Dendritic cell treated with granulocyte-macrophage colony-stimulating factor and Interleukin-4, amounts not matched to agents 40 ng/mL and 50 ng/mL, for 4 days (primary cell): ENCODE data around the gene FBN2.
A peak's percentile ranks its signal among the peaks of the same experiment; 100 is the strongest.

Source experiments
- H3K27ac Mint-ChIP-seq: one replicate; pipeline ENCODE4 v1.8.0; 2022; ENCODE audit warnings: mild to moderate bottlenecking, mixed read lengths
- H3K27me3 Mint-ChIP-seq: one replicate; pipeline ENCODE4 v1.8.0; 2022; ENCODE audit warnings: mild to moderate bottlenecking, mixed read lengths
- H3K36me3 Mint-ChIP-seq: one replicate; pipeline ENCODE4 v1.8.0; 2022; ENCODE audit warnings: low read depth, mixed read lengths
- H3K4me1 Mint-ChIP-seq: one replicate; pipeline ENCODE4 v1.8.0; 2022; ENCODE audit warnings: low read depth, mixed read lengths
- H3K4me3 Mint-ChIP-seq: one replicate; pipeline ENCODE4 v1.8.0; 2022; ENCODE audit warnings: mild to moderate bottlenecking, moderate library complexity, mixed read lengths
- H3K9me3 Mint-ChIP-seq: one replicate; pipeline ENCODE4 v1.8.0; 2022; ENCODE audit warnings: mixed read lengths
- intact Hi-C: fragments of 100-400 bp; cut with micrococcal nuclease; formaldehyde crosslinking; loops from one replicate; pipeline ENCODE4 v1.15.0; 2022

Gene FBN2

DNA sequence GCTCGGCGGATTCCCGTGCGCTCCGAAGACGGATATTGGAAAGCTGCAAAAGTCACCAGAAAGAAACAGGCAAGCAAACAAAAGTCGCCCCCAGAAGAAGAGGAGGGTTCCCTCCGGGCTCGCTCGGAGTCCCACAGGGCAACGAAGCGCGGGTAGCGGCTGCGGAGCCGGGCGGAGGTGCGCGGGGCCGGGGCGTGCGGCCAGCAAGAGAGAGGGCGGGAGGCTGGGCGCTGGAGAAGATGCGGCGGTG lies at the start of gene FBN2:
FBN2 (minus strand) TSS at position 246 of the 250 bp plus-strand sequence. CDS start 642 bp downstream, outside the sequence.
- peak within 1 kb of the TSS; percentile 88 for H3K4me3 Mint-ChIP-seq
- intact Hi-C loops: loop anchor here (10.0 kb wide), 1 partner anchor 453 kb away; the partner anchor contains the start of gene SLC12A2
- H3K4me1 Mint-ChIP-seq: peaks cover 27% of the 10 kb centered on the region
- peaks cover 13% of the 10 kb centered on the region for H3K36me3 Mint-ChIP-seq
- peaks cover 43% of the 10 kb centered on the region for H3K27me3 Mint-ChIP-seq
- H3K9me3 Mint-ChIP-seq: no peaks in the 10 kb centered on the region
- H3K27ac Mint-ChIP-seq: peak within 1 kb of the TSS; percentile 68

DNA sequence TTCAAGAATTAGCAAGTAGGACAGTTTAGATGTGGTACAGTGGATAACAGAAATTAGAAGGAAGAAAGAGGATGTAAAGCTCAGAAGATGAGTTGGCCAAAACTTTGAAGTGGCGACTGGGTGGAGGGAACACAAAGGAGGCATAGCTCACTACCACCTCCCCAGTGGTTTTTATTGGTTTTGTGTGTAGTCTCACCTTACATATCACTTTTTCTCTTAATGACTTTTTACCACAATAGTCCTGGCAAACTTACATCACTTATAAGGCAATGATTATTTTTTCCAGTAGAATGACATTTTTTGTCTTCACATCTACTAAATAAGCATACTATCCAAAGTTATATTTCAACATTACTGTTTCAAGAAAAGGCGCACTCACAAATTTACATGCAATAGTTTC lies 49.2 kb upstream of the FBN2 start:
- no peak overlapping the region for H3K4me3 Mint-ChIP-seq
- H3K36me3 Mint-ChIP-seq: no peaks in the 10 kb centered on the region
- intact Hi-C loops: no loop called here
- no peaks in the 10 kb centered on the region for H3K4me1 Mint-ChIP-seq
- H3K9me3 Mint-ChIP-seq: peaks cover 12% of the 10 kb centered on the region
- no peak overlapping the region for H3K27ac Mint-ChIP-seq
- H3K27me3 Mint-ChIP-seq: no peaks in the 10 kb centered on the region

- Mint-ChIP-seq H3K27me3 (no peaks in the 10 kb centered on the region), H3K4me1 (no peaks in the 10 kb centered on the region), H3K9me3 (peaks cover 14% of the 10 kb centered on the region), H3K36me3 (no peaks in the 10 kb centered on the region), H3K27ac (no peak overlapping the region), H3K4me3 (no peak overlapping the region)
- intact Hi-C loops: no loop called here
Observed at GRCh38 chr5:128586848-128587247, 48.8 kb upstream of the FBN2 start.

GRCh38 chr5:128579639-128580038 lies 41.6 kb upstream of the FBN2 start:
- H3K27me3 Mint-ChIP-seq: no peaks in the 10 kb centered on the region
- H3K4me3 Mint-ChIP-seq: no peak overlapping the region
- intact Hi-C loops: no loop called here

DNA sequence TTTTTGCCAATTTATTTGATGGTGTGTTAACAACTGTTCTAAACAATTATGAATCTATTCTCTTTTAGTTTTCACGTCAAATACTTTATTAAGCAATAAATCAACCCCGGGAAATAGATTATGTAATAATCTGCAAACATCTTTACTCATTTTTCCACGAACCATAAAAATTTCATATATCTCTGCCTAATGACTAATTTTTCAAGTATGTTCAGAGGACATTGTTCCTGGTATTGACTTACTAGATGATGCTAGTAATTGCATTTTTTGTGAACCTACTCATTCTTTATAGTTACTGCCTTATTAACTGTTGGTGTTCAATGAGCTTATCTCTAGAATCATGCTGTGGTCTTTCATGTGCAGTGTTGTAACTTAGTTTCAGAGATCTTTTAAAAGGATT lies 41.0 kb upstream of the FBN2 start:
- Mint-ChIP-seq H3K36me3 (no peaks in the 10 kb centered on the region), H3K27ac (no peak overlapping the region), H3K27me3 (no peaks in the 10 kb centered on the region), H3K4me1 (no peaks in the 10 kb centered on the region), H3K4me3 (no peak overlapping the region), H3K9me3 (peaks cover 48% of the 10 kb centered on the region)
- intact Hi-C loops: no loop called here

More at GRCh38 chr5:128579639-128580038, 41.6 kb upstream of the FBN2 start:
- H3K9me3 Mint-ChIP-seq: peaks cover 48% of the 10 kb centered on the region
- no peak overlapping the region for H3K27ac Mint-ChIP-seq
- H3K4me1 Mint-ChIP-seq: no peaks in the 10 kb centered on the region
- no peaks in the 10 kb centered on the region for H3K36me3 Mint-ChIP-seq

DNA sequence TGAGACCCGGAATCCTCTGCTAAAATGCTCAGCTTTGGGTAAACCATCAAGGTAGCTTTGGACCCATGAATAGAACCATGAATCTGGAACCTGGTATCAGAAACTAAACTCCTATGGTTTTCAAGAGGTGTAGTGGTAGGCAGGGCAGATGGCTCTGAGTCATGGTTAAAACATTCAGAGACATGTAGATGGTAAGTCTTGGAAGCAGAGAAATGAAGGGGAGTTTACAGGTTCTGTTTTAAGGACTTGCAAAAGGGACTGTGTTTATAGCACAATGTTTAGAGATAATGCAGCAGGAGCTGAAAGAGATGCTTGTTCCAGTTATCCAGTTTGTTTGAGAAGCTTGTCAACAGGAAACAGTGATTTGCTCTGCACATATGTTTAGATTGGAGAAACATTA lies 36.0 kb upstream of the FBN2 start:
- intact Hi-C loops: no loop called here
- no peak overlapping the region for H3K4me3 Mint-ChIP-seq

GRCh38 chr5:128572930-128573319 lies 34.9 kb upstream of the FBN2 start:
- no peaks in the 10 kb centered on the region for H3K36me3 Mint-ChIP-seq
- peaks cover 9% of the 10 kb centered on the region for H3K9me3 Mint-ChIP-seq
- intact Hi-C loops: no loop called here
- no peak overlapping the region for H3K4me3 Mint-ChIP-seq
- no peaks in the 10 kb centered on the region for H3K4me1 Mint-ChIP-seq
- H3K27ac Mint-ChIP-seq: no peak overlapping the region
- no peaks in the 10 kb centered on the region for H3K27me3 Mint-ChIP-seq

More for the DNA sequence above, 36.0 kb upstream of the FBN2 start:
- no peaks in the 10 kb centered on the region for H3K36me3 Mint-ChIP-seq
- H3K4me1 Mint-ChIP-seq: no peaks in the 10 kb centered on the region
- no peak overlapping the region for H3K27ac Mint-ChIP-seq
- H3K9me3 Mint-ChIP-seq: peaks cover 19% of the 10 kb centered on the region
- H3K27me3 Mint-ChIP-seq: no peaks in the 10 kb centered on the region

- Mint-ChIP-seq H3K9me3 (peaks cover 9% of the 10 kb centered on the region), H3K27me3 (no peaks in the 10 kb centered on the region), H3K27ac (no peak overlapping the region), H3K4me1 (no peaks in the 10 kb centered on the region), H3K36me3 (no peaks in the 10 kb centered on the region), H3K4me3 (no peak overlapping the region)
- intact Hi-C loops: no loop called here
Observed at GRCh38 chr5:128572051-128572929, 34.2 kb upstream of the FBN2 start.

- Mint-ChIP-seq H3K9me3 (peaks cover 15% of the 10 kb centered on the region), H3K36me3 (no peaks in the 10 kb centered on the region), H3K4me1 (no peaks in the 10 kb centered on the region), H3K4me3 (no peak overlapping the region), H3K27ac (no peak overlapping the region), H3K27me3 (no peaks in the 10 kb centered on the region)
- intact Hi-C loops: no loop called here
Observed at GRCh38 chr5:128566178-128566577, 28.1 kb upstream of the FBN2 start.

GRCh38 chr5:128559300-128560297 lies 21.6 kb upstream of the FBN2 start:
- no peak overlapping the region for H3K27ac Mint-ChIP-seq
- no peaks in the 10 kb centered on the region for H3K4me1 Mint-ChIP-seq
- intact Hi-C loops: no loop called here
- no peaks in the 10 kb centered on the region for H3K27me3 Mint-ChIP-seq
- H3K4me3 Mint-ChIP-seq: no peak overlapping the region
- H3K36me3 Mint-ChIP-seq: no peaks in the 10 kb centered on the region
- peaks cover 27% of the 10 kb centered on the region for H3K9me3 Mint-ChIP-seq

- Mint-ChIP-seq H3K27me3 (no peaks in the 10 kb centered on the region), H3K4me1 (no peaks in the 10 kb centered on the region), H3K27ac (no peak overlapping the region), H3K36me3 (no peaks in the 10 kb centered on the region), H3K4me3 (no peak overlapping the region), H3K9me3 (peaks cover 54% of the 10 kb centered on the region)
- intact Hi-C loops: no loop called here
Observed at GRCh38 chr5:128553747-128554146, 15.7 kb upstream of the FBN2 start.

DNA sequence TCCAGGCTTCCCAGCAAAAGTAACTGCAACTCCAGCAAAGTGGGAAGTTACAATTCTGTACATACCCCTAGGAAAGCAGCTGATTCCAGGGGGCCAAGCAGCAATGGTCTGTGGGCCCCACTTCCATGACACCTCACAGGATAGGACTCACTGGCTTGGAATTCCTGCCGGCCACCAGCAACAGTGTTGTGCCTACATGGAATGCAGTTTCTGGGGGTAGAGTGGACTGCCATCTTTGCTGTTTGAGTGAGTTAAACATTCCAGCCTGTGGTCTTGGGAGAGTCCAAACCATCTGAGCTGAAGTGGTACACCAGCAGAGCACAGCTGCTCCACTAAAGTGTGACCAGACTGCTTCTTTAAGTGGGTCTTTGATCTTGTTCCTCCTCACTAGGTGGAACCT lies 13.4 kb upstream of the FBN2 start:
- no peaks in the 10 kb centered on the region for H3K27me3 Mint-ChIP-seq
- no peak overlapping the region for H3K4me3 Mint-ChIP-seq
- no peak overlapping the region for H3K27ac Mint-ChIP-seq
- H3K36me3 Mint-ChIP-seq: no peaks in the 10 kb centered on the region
- no peaks in the 10 kb centered on the region for H3K4me1 Mint-ChIP-seq
- intact Hi-C loops: no loop called here
- peaks cover 53% of the 10 kb centered on the region for H3K9me3 Mint-ChIP-seq

DNA sequence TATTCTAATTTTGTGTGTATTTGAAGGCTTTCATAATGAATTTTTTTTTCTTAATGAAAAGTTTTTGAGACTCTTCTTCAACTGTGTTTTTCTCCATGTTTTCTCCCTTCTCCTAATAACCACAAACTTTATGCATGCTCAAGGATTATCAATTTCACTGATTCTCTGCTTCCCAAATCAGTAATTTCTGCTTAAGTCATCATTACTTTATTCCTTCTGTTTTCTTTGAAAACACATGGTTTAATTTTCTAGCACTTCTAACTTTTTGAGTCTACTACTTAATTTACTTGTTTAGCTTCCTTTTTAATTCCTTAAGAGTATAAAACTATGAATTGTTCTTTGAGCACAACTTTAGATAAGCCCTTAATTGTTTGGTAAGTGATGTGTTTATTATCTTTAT lies 11.5 kb upstream of the FBN2 start:
- Mint-ChIP-seq H3K27me3 (peaks cover under 1% of the 10 kb centered on the region), H3K4me1 (no peaks in the 10 kb centered on the region)
- intact Hi-C loops: no loop called here

DNA sequence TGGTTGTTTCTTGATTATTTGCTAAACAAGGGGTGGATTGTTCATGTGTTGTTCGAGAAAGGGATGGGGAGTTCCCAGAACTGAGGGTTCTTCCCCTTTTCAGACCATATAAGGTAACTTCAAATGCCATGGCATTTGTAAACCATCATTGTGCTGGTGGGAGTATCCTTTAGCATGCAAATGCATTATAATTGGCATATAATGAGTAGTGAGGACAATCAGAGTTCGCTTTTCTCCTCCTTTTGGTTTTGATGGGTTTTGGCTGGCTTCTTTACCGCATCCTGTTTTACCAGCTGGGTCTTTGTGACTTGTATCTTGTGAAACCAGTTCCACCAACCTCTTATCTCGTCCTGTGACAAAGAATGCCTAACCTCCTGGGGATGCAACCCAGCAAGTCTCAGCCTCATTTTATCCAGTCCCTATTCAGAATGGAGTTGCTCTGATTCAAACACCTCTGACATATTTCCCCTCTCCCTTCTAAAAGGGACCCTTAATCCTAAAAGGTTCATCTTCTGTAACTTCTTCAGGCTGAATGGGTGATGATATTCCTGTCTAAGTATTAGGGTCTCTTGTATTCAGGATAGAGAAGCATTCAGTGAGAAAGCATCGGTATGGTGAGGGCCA lies 8.7 kb upstream of the FBN2 start:
- Mint-ChIP-seq H3K4me1 (no peaks in the 10 kb centered on the region), H3K27ac (no peak overlapping the region), H3K27me3 (peaks cover 8% of the 10 kb centered on the region), H3K4me3 (no peak overlapping the region), H3K9me3 (peaks cover 41% of the 10 kb centered on the region), H3K36me3 (no peaks in the 10 kb centered on the region)
- intact Hi-C loops: no loop called here

More for the DNA sequence above, 11.5 kb upstream of the FBN2 start:
- no peak overlapping the region for H3K27ac Mint-ChIP-seq
- H3K4me3 Mint-ChIP-seq: no peak overlapping the region
- no peaks in the 10 kb centered on the region for H3K36me3 Mint-ChIP-seq
- H3K9me3 Mint-ChIP-seq: peaks cover 55% of the 10 kb centered on the region
